Ovary (tissue), 3 donors: Measurements from ENCODE around the gene SLC29A3.

Source experiments
- CTCF ChIP-seq, 3 donors: fragments of 450-650 bp in 2 of 3; fragments of 200-600 bp in 1 of 3; IDR thresholded peaks; one replicate each; pipeline versions ENCODE4 v1.5.1 to v1.8.0; 2016 to 2022; ENCODE audit warnings: antibody characterized with exemption in 3 of 3, mild to moderate bottlenecking in 1 of 3
- EP300 ChIP-seq: sonication (generic); formaldehyde crosslinking; IDR thresholded peaks from one replicate; pipeline ENCODE4 v1.6.1; 2017; ENCODE audit warnings: antibody characterized with exemption
- POLR2A ChIP-seq: fragments of 450-650 bp; IDR thresholded peaks from one replicate; pipeline ENCODE4 v1.6.1; 2017; ENCODE audit warnings: antibody characterized with exemption, mild to moderate bottlenecking, moderate library complexity
- donor health status: DM: no; HTN: no; CAD: no.

- no peak for TF ChIP-seq CTCF (IDR thresholded peaks at IDR 0.05)
- no peak for TF ChIP-seq POLR2A
- TF ChIP-seq EP300 = no peak
These were observed 10.8 kb upstream of the SLC29A3 start for GRCh38 chr10:71308244-71308643.
